Uterus (tissue), 2 donors: Measurements from ENCODE around the gene VWF.

Source experiments
- POLR2A ChIP-seq, 2 donors: fragments of 450-650 bp; IDR thresholded peaks; one replicate each; pipeline ENCODE4 v1.6.1; 2016; ENCODE audit warnings: antibody characterized with exemption in 2 of 2, mild to moderate bottlenecking in 1 of 2, moderate library complexity in 1 of 2
- TF ChIP-seq, protein P1 (sequence below), 4 experiments: fragments of 200-600 bp in 2 of 4; fragments of 450-650 bp in 2 of 4; sonication (generic) in 2 of 4; IDR thresholded peaks; one replicate each; pipeline ENCODE4 v1.5.1; 2016 to 2019; ENCODE audit warnings: antibody characterized with exemption in 4 of 4, mild to moderate bottlenecking in 2 of 4, moderate library complexity in 1 of 4

DNA sequence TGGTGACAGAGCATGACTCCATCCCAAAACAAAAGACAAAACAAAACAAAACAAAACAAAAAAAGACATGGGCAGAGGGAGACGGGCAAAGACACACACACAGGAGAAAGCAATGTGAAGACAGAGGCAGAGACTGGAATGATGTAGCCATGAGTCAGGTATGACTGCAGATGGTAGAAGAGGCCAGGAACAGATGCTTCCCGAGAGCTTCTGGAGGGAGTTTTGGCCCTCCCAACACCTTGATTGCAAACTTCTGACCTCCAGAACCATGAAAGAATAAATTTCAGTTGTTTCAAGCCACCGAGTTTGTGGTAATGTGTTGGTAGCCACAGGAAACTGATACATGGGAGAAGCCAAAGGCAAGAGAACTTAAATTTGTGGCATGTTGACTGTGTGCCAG, 27.1 kb downstream of the VWF start:
- TF ChIP-seq, protein P1, sequence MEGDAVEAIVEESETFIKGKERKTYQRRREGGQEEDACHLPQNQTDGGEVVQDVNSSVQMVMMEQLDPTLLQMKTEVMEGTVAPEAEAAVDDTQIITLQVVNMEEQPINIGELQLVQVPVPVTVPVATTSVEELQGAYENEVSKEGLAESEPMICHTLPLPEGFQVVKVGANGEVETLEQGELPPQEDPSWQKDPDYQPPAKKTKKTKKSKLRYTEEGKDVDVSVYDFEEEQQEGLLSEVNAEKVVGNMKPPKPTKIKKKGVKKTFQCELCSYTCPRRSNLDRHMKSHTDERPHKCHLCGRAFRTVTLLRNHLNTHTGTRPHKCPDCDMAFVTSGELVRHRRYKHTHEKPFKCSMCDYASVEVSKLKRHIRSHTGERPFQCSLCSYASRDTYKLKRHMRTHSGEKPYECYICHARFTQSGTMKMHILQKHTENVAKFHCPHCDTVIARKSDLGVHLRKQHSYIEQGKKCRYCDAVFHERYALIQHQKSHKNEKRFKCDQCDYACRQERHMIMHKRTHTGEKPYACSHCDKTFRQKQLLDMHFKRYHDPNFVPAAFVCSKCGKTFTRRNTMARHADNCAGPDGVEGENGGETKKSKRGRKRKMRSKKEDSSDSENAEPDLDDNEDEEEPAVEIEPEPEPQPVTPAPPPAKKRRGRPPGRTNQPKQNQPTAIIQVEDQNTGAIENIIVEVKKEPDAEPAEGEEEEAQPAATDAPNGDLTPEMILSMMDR (IDR thresholded peaks at IDR 0.05): no peak
- no peak for TF ChIP-seq POLR2A (IDR thresholded peaks at IDR 0.05)
